HCT116 (cell line): Measurements from ENCODE around the gene CUX1. TPM values are rescaled to one million over a fixed set of nuclear protein-coding genes. Genes with fewer than 3 reads are reported as not detected.

ENCODE experiments used
- ATAC-seq: fragments of 200-7000 bp; cut with Tn5 transposase; 2 replicates; pipeline ENCODE4 v1.9.1; 2020; ENCODE audit warnings: mild to moderate bottlenecking, moderate library complexity
- BruUV-seq: library from RNA; stranded (reverse); fragments of 400-500 nt; replicated peaks from 2 replicates; lab custom pipeline; 2021; lab: Mats Ljungman, UMichigan
- CTCF ChIA-PET: fragments of 300-600 bp; sonication (Branson Sonifier 250); formaldehyde crosslinking; loops from one replicate; lab custom pipeline; 2021; ENCODE audit warnings: antibody characterized with exemption; lab: Charles Lee
- POLR2A ChIA-PET: fragments of 300-600, 350-600 bp; sonication (Branson Sonifier 250); formaldehyde crosslinking; loops from one replicate; lab custom pipeline; 2021; ENCODE audit warnings: antibody characterized with exemption; lab: Charles Lee
- RAD21 ChIA-PET, 2 experiments: fragments of 300-600 bp; sonication (Branson Sonifier 250); formaldehyde crosslinking; loops; one replicate each; lab custom pipeline; 2023; ENCODE audit warnings: low total read pairs in 2 of 2; ENCODE audit not compliant: uncharacterized antibody in 2 of 2, unreplicated experiment in 2 of 2, low non-redundant PET in 1 of 2; lab: Charles Lee
- DNase-seq: peaks from one replicate; pipeline ENCODE4 v3.0.0-alpha.2; 2010; ENCODE audit warnings: low read depth, low spot score
- H2AFZ ChIP-seq: fragments of 200-600 bp; shearing (Covaris generic), sonication (generic); 2 replicates; pipeline ENCODE4 v1.6.1; 2017; ENCODE audit warnings: low read depth, mixed run types, mixed read lengths, antibody characterized with exemption, low read length; ENCODE audit not compliant: poor library complexity, severe bottlenecking
- H3K27ac ChIP-seq: 2 replicates; pipeline ENCODE4 v1.5.1; 2012; ENCODE audit warnings: low read depth, low read length
- H3K27me3 ChIP-seq: fragments of 200-600 bp; sonication (generic); 2 replicates; pipeline ENCODE4 v1.6.1; 2016; ENCODE audit warnings: mixed run types, low read length, mixed read lengths; ENCODE audit not compliant: insufficient read depth
- H3K36me3 ChIP-seq, 2 experiments: fragments of 200-500 bp in 1 of 2; fragments of 200-600 bp in 1 of 2; sonication (Bioruptor generic) in 1 of 2; sonication (generic) in 1 of 2; 2 replicates each; pipeline versions ENCODE4 v1.5.1 to v1.6.1; 2014 to 2016; ENCODE audit warnings: low read length in 2 of 2, inconsistent platforms in 1 of 2, mixed read lengths in 1 of 2, mixed run types in 1 of 2; ENCODE audit not compliant: insufficient read depth in 2 of 2, control insufficient read depth in 1 of 2
- H3K4me1 ChIP-seq, 2 experiments: fragments of 200-600 bp in 1 of 2; sonication (generic) in 1 of 2; 2 replicates each; pipeline versions ENCODE4 v1.5.1 to v1.6.1; 2012 to 2017; ENCODE audit warnings: low read length in 2 of 2, inconsistent platforms in 1 of 2, mild to moderate bottlenecking in 1 of 2, mixed read lengths in 1 of 2, mixed run types in 1 of 2, moderate library complexity in 1 of 2; ENCODE audit not compliant: insufficient read depth in 2 of 2, control insufficient read depth in 1 of 2
- H3K4me2 ChIP-seq: fragments of 200-600 bp; sonication (generic); 2 replicates; pipeline ENCODE4 v1.6.1; 2017; ENCODE audit warnings: mixed run types, low read length, mixed read lengths
- H3K4me3 ChIP-seq, 2 experiments: fragments of 200-600 bp in 1 of 2; sonication (generic) in 1 of 2; replicated peaks in 1 of 2; 2 replicates each; pipeline ENCODE4 v1.5.1; 2011 to 2016; ENCODE audit warnings: low read length in 2 of 2, control low read depth in 1 of 2, low read depth in 1 of 2, mild to moderate bottlenecking in 1 of 2, mixed read lengths in 1 of 2, mixed run types in 1 of 2
- H3K79me2 ChIP-seq: fragments of 200-600 bp; sonication (generic); 2 replicates; pipeline ENCODE4 v1.6.1; 2017; ENCODE audit warnings: mild to moderate bottlenecking, mixed run types, low read length, moderate library complexity, mixed read lengths; ENCODE audit not compliant: insufficient read depth
- H3K9ac ChIP-seq: fragments of 200-600 bp; sonication (generic); 2 replicates; pipeline ENCODE4 v1.6.1; 2016; ENCODE audit warnings: low read length, mixed read lengths
- H3K9me2 ChIP-seq: fragments of 200-600 bp; sonication (generic), shearing (Covaris generic); 2 replicates; pipeline ENCODE4 v1.6.1; 2017; ENCODE audit warnings: mixed run types, mild to moderate bottlenecking, moderate library complexity; ENCODE audit not compliant: insufficient read depth
- H3K9me3 ChIP-seq, 2 experiments: fragments of 200-500 bp in 1 of 2; fragments of 200-600 bp in 1 of 2; sonication (Bioruptor generic) in 1 of 2; sonication (generic) in 1 of 2; 2 replicates each; pipeline ENCODE4 v1.6.1; 2014 to 2017; ENCODE audit warnings: low read length in 2 of 2, mixed read lengths in 2 of 2, inconsistent platforms in 1 of 2, low read depth in 1 of 2, mild to moderate bottlenecking in 1 of 2, mixed run types in 1 of 2, moderate library complexity in 1 of 2; ENCODE audit not compliant: control insufficient read depth in 1 of 2, insufficient read depth in 1 of 2
- H4K20me1 ChIP-seq: fragments of 200-600 bp; sonication (generic), shearing (Covaris generic); 2 replicates; pipeline ENCODE4 v1.6.1; 2017; ENCODE audit warnings: mixed run types, mild to moderate bottlenecking, moderate library complexity; ENCODE audit not compliant: insufficient read depth
- ATF3 ChIP-seq: IDR thresholded peaks from 2 replicates; pipeline ENCODE4 v1.6.1; 2012
- CTCF ChIP-seq, 3 experiments: fragments of 200-600 bp in 1 of 3; sonication (generic) in 1 of 3; IDR thresholded peaks in 2 of 3; conservative IDR thresholded peaks in 1 of 3; 2 replicates each; pipeline ENCODE4 v1.5.1; 2012 to 2017; ENCODE audit warnings: low read depth in 2 of 3, low read length in 2 of 3, antibody characterized with exemption in 1 of 3, borderline replicate concordance in 1 of 3, control low read depth in 1 of 3, mild to moderate bottlenecking in 1 of 3, mixed read lengths in 1 of 3, mixed run types in 1 of 3, moderate library complexity in 1 of 3; ENCODE audit not compliant: insufficient read depth in 1 of 3
- ELF1 ChIP-seq: IDR thresholded peaks from 2 replicates; pipeline ENCODE4 v1.6.1; 2012; ENCODE audit warnings: low read depth, borderline replicate concordance
- EZH2 ChIP-seq: fragments of 200-600 bp; sonication (generic); IDR thresholded peaks from 2 replicates; pipeline ENCODE4 v1.6.1; 2017; ENCODE audit warnings: antibody characterized with exemption, mixed run types
- EZH2phosphoT487 ChIP-seq: fragments of 200-600 bp; IDR thresholded peaks from 2 replicates; pipeline ENCODE4 v1.6.1; 2018; ENCODE audit warnings: antibody characterized with exemption, borderline replicate concordance
- FOSL1 ChIP-seq: IDR thresholded peaks from 2 replicates; pipeline ENCODE4 v1.6.1; 2012; ENCODE audit warnings: low read depth
- JUND ChIP-seq: IDR thresholded peaks from 2 replicates; pipeline ENCODE4 v1.6.1; 2012
- MAX ChIP-seq: IDR thresholded peaks from 2 replicates; pipeline ENCODE4 v1.6.1; 2012
- POLR2A ChIP-seq: IDR thresholded peaks from 2 replicates; pipeline ENCODE4 v1.7.0; 2011; ENCODE audit warnings: borderline replicate concordance; ENCODE audit not compliant: insufficient read depth, insufficient read length; ENCODE audit errors: extremely low read depth
- POLR2AphosphoS5 ChIP-seq: IDR thresholded peaks from 2 replicates; pipeline ENCODE4 v1.6.1; 2011; ENCODE audit warnings: mild to moderate bottlenecking, low read depth, low read length, moderate library complexity
- RAD21 ChIP-seq: IDR thresholded peaks from 2 replicates; pipeline ENCODE4 v1.6.1; 2012; ENCODE audit warnings: low read depth, mild to moderate bottlenecking
- REST ChIP-seq: IDR thresholded peaks from 2 replicates; pipeline ENCODE4 v1.6.1; 2012; ENCODE audit warnings: low read depth
- SP1 ChIP-seq: IDR thresholded peaks from 2 replicates; pipeline ENCODE4 v1.6.1; 2012; ENCODE audit warnings: low read depth
- TCF7L2 ChIP-seq: IDR thresholded peaks from 2 replicates; pipeline ENCODE4 v1.7.0; 2011; ENCODE audit warnings: borderline replicate concordance, inconsistent platforms; ENCODE audit not compliant: insufficient read depth, insufficient read length; ENCODE audit errors: extremely low read depth
- YY1 ChIP-seq: IDR thresholded peaks from 2 replicates; pipeline ENCODE4 v1.6.1; 2011; ENCODE audit warnings: low read length, low read depth, moderate library complexity, mild to moderate bottlenecking; ENCODE audit not compliant: insufficient replicate concordance; ENCODE audit errors: extremely low read depth
- ZFX ChIP-seq: fragments of 450-650 bp; IDR thresholded peaks from 2 replicates; pipeline ENCODE4 v1.6.1; 2017
- ZNF274 ChIP-seq: fragments of 200-500 bp; sonication (Bioruptor generic); IDR thresholded peaks from 2 replicates; pipeline ENCODE4 v1.6.1; 2014; ENCODE audit warnings: mild to moderate bottlenecking, low read depth, low read length, inconsistent platforms
- intact Hi-C: fragments of 100-400 bp; cut with micrococcal nuclease; formaldehyde crosslinking; loops from 2 replicates; pipeline ENCODE4 v1.10.0; 2022
- total RNA-seq: library from RNA; stranded (reverse); gene quantifications from one replicate; pipeline ENCODE4 v1.2.1, GENCODE V29; 2021; ENCODE audit not compliant: unreplicated experiment

CUX1 gene
- total RNA-seq, 1 experiment from 2014 or later, result 68.9 TPM

GRCh38 chr7:102128303-102128702, 310.9 kb downstream of the CUX1 start (continued):
- TF ChIP-seq TCF7L2, result no peak

DNA sequence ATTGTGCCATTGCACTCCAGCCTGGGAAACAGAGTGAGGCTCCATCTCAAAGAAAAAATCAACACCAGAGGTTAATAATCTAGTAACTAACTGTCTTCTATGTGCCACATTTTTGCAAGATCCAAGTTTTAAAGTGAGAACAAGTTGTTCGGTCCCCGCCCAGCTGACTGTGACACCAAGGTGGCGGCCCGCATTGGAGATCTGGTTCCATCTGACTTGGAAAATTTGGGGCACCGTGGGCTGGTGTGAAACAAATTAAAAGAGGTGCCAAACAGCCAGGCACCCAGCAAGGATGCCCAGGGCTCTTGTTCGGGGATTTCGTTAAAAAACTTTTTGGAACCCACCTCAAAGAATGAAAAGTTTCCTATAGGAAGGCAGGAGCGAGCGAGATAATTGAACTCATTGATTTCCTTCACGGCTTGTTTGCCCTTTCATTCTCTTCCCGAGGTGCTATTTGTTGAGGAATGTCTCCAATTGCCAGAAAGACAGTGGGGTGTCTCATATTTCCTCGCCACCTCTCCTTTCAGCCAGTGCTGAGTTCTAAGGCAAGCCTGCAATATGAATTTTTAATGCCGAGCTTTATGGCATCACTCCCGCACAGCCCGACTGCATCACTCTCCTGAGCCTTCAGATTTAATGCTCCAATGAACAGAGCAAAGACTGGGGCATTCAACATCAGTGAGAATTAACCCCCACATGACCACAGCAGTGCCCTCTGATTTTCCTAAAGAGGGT, 312.4 kb downstream of the CUX1 start:
- DNase-seq, result no peak
- intact Hi-C loops, result loop anchor here (10.0 kb wide), 1 partner anchor 315 kb away; the partner anchor contains the start of gene CUX1
- TF ChIP-seq EZH2, result no peak
- TF ChIP-seq RAD21, result no peak
- no peak for TF ChIP-seq EZH2phosphoT487
- TF ChIP-seq MAX, result no peak
- no peak for TF ChIP-seq ZNF274
- no peak for TF ChIP-seq ZFX
- no peak for TF ChIP-seq TCF7L2
- no peak for TF ChIP-seq POLR2A
- no peak for TF ChIP-seq POLR2AphosphoS5
- no peak for TF ChIP-seq SP1
- TF ChIP-seq YY1, result no peak
- no peak for TF ChIP-seq ATF3
- TF ChIP-seq JUND, result no peak
- no peak for TF ChIP-seq CTCF (IDR thresholded peaks at IDR 0.05 in 2 of 3, conservative IDR thresholded peaks at IDR 0.05 in 1 of 3; ENCODE audit: borderline replicate concordance in 1 of 3, insufficient read depth in 1 of 3, low read depth in 2 of 3, low read length in 2 of 3)
- TF ChIP-seq REST, result no peak
- no peak for TF ChIP-seq FOSL1
- TF ChIP-seq ELF1, result no peak
- TF ChIP-seq, all 23 proteins: peak for 0
- RAD21 ChIA-PET, result no interaction called here
- CTCF ChIA-PET, result no interaction called here
- no TSS peak for BruUV-seq
- no peak overlapping the region for H3K4me3 ChIP-seq
- peaks cover 20 to 43% of the 10 kb centered on the region in 2 experiments for H3K4me1 ChIP-seq
- no peak overlapping the region for H3K4me2 ChIP-seq
- POLR2A ChIA-PET, result no interaction called here
- H3K36me3 ChIP-seq, result no peaks in the 10 kb centered on the region
- H3K27ac ChIP-seq, result no peak overlapping the region
- H3K9ac ChIP-seq, result no peak overlapping the region
- H3K9me2 ChIP-seq, result no peaks in the 10 kb centered on the region
- H3K79me2 ChIP-seq, result no peaks in the 10 kb centered on the region
- H2AFZ ChIP-seq, result no peak overlapping the region
- no peaks in the 10 kb centered on the region for H4K20me1 ChIP-seq
- no peaks in the 10 kb centered on the region for H3K27me3 ChIP-seq
- H3K9me3 ChIP-seq, result no peaks in the 10 kb centered on the region
- ATAC-seq, result no peak
